Limb (tissue), 2 donors: ENCODE results near the gene RBM6.
"Not testable (repeated sequence)": the region's sequence is repeated elsewhere in the genome, so short reads cannot be mapped to it uniquely, and the experiment has no call there.

Experiments
- DNase-seq, 2 donors: peaks; one replicate each; pipeline ENCODE4 v3.0.0-alpha.2; 2016; ENCODE audit errors: extremely low spot score in 2 of 2

RBM6 gene, protein sequence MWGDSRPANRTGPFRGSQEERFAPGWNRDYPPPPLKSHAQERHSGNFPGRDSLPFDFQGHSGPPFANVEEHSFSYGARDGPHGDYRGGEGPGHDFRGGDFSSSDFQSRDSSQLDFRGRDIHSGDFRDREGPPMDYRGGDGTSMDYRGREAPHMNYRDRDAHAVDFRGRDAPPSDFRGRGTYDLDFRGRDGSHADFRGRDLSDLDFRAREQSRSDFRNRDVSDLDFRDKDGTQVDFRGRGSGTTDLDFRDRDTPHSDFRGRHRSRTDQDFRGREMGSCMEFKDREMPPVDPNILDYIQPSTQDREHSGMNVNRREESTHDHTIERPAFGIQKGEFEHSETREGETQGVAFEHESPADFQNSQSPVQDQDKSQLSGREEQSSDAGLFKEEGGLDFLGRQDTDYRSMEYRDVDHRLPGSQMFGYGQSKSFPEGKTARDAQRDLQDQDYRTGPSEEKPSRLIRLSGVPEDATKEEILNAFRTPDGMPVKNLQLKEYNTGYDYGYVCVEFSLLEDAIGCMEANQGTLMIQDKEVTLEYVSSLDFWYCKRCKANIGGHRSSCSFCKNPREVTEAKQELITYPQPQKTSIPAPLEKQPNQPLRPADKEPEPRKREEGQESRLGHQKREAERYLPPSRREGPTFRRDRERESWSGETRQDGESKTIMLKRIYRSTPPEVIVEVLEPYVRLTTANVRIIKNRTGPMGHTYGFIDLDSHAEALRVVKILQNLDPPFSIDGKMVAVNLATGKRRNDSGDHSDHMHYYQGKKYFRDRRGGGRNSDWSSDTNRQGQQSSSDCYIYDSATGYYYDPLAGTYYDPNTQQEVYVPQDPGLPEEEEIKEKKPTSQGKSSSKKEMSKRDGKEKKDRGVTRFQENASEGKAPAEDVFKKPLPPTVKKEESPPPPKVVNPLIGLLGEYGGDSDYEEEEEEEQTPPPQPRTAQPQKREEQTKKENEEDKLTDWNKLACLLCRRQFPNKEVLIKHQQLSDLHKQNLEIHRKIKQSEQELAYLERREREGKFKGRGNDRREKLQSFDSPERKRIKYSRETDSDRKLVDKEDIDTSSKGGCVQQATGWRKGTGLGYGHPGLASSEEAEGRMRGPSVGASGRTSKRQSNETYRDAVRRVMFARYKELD

DNA sequence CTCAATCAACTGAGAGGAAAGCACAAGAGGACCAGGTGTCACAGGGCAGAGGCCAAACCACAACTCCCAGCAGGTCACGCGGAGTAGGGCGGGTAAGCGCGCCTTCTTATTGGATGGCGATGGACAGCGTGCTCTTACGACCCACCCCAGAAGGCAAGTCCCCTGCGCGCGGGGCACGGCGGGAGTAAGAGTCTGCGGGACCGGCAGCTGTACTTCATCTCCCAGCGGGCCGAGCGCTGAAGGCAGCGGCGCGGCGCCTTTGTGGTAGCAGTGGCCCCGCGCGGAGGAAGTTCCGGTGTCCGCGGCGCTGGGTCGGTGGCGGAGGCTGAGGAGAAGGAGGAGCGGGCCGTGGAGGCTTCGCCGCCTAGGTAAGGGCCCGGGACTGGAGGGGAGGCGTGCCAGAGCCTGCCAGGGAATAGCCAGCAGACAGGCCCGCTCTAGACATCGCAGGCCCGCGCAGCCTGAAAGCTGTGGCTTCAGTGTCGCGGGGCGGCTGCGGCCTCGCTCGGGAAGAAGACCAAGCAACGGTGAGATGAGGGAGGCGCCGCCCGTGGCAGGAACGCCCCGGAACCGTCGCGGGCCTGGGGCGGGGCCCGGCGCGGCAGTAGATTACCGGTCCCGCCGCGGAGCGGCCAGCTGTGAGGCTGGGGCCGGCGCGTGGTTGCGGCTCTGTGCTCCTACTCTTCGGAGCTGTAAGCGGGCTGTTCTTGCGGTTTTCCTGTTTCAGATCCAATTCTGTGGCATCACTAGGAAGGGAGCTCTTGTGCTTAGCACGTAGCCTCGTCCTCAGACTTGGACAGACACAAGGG lies at the start of gene RBM6:
TSS of gene RBM6 (plus strand) at position 293 of the 809 bp plus-strand sequence. CDS start 22,492 bp downstream, outside the sequence.
- DNase-seq: peak; percentile 95 to 99

DNA sequence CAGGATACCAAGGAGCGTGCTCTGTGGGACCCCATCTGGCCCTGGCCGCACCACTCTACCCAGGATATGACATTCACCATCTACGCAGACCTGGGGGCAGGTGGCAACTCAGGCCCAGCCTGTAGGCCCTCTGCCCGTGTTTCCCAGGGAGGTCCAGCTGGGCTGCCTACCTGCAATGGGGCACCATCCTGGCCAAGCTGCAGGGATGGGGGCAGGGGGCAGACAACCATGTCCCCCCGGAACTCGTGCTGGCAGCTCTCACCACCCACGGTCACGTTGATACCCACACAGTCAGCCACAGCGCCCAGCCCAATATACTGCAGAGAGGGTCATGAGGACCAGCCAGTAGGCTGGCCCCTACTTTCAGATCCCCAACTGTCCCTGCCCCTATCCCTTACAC lies 44.2 kb upstream of the RBM6 start:
- no peak for DNase-seq

DNA sequence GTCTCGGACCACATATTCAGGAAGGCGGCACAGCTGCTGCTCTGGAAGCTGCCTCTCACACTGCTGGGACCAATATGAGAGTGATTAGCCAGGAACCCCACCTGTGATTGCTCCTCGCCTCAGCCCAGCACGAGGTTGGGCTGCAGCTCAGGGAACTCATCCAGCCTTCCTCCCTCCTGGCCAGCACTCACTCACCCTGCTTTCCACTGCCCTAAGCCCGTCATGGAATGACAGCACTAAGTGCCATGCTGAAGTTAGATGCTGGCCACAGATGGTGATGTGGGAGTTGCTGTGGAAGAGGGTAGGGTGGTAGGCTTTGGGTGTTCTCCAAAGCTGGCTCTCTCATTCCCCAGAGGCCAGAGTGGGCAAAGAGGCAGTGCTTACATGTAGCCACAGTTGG lies 43.6 kb upstream of the RBM6 start:
- DNase-seq: no peak

DNA sequence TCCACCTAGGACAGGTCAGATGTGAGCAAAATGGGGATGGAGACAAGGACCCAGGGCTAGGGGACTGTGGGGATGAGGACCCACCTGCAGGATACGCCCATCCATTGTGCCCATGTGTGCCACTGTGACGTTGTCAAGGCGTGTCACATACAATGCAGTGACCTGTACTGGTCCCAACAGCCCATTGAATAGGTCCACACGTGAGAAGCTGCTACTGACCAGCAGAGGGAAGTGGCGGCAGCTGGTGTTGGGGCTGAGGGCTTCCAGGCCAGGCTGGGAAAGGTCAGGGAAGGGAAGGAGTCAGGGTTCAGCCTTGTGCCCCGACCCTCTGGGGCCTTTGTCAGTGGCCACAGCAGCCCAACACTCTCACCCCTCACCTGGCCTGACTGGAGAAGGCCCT lies 41.0 kb upstream of the RBM6 start:
- DNase-seq: no peak

DNA sequence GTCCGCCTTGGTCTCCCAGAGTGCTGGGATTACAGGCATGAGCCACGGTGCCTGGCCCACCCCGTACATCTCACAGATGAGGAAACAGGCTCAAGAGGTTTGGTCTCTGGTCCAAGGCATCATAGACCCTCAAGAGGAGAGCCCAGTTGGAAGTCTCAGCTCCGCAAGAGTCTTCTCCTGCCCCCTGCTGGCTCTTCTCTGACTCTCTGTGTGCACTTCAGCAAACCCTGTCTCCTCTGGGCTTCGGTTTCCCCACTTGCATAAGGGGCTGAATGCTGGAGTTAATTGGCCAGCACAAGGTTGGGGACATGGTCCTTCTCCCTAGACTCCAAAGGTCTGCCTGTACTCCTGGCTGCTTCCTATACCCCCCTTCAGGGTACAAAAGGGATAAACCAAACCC lies 40.1 kb upstream of the RBM6 start:
- no peak for DNase-seq

DNA sequence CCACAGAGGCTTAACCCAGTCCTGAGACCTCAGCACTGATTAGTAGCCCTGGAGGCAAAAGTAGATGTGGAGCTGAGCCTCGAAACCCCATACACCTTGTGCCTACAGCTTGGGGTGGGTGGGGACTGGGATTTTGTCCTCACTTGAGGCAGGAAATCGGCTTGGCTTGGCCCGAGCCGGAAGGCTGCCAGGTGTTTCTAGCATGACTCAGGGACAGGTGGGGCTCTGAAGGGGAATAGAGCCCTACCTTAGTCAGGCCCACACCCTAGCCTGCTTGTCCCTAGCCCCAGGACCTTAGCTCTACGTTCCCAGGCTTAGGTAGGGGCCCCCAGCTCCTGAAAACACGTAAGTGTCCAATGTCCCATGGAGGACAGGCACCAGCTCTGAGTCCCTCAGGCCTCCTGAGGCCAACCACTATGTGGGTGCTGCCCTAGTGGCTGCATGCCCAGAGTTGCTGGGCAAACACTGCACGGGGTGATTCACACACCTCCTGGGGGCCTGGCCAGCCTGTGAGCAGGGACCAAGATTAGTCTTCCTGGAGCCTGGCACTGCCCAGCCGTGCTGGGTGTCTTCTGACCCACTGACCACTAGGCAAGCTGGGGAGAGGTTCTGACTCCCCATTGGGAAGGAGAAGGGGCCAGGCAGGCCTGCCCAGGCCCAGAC lies 39.3 kb upstream of the RBM6 start:
- no peak for DNase-seq

DNA sequence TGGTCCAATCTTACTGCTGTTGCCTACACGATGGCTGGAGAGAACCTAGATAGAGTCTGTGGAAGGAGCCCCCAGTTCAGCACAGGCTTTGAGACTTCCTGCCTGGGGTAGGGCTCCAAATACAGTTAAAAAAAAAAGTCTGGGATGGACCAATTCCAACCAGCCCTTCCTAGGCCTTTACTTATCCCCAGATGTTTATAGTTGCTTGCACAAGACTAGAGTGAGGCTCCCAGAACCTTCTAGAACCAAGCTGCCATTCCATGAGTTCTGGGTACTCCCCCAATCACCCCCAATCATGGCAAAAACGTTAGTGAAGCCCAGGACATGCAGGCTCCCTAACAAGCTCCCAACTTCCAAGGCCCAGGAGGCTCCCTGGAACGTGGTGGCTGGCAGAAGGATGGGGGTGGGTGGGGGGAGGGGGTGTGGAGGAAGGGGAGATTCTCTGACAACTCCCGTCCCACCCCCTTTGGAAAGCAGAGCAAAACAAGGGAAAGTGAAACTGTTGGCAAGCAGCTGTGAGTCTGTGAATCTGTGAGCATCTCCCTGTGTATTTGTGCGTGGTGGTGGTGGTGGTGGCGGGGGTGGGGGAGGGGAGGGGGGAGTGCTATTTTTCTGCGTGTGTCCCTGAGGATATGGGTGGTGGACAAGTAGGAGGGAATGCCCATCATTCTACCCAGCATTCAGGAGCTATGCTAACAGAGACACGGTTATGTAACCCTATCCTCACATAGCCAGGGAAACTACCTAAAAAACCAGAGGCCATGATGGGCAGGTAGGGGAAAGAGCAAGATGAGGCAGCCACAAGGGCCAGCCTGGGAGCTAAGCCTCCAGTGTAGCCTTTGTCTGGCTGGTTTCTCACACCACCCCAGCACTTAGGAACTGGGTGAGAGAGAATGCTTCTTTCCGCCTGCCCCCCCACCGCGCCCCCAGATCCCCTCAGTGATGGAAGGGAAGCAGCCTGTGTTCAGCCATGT lies 38.3 kb upstream of the RBM6 start:
- no peak for DNase-seq

DNA sequence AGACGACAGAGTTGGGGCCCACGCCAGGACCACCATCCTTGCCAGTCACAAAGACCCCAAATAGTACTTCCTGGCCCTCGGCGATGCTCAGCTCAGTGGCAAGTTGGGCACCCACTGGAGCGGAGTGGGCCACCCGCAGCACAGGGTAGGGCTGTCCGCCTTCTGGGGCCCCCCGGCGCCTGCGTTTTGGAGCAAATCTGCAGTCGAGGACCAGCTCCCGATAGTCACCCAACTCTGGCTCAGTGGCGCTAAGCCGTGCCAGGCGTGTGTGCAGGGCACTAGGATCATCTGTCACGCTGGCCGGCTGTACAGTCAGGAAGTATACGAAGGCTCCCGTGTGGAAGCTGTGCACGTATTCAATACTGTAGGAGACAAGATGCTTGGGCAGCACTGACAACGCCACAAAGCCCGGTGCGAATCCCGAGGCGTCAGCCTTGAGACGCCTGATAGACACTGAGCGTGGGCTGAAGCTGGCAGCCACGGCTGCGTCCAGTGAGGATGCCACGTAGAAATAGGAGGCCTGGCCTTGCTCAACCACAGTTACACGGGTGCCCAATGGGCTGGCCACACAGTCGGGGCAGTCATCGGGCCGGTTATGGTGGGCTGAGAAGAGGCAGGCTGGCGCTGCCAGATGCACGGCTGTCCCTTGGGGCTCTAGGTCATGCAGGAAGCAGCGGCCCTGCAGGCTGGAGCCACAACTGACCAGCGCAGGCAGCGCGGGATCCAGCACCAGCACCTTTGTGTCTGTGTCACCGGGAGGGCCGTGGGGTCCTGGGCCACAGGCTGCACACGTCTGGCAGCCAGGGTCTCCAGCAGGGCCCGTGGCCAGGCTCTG lies 37.2 kb upstream of the RBM6 start:
- DNase-seq: no peak

DNA sequence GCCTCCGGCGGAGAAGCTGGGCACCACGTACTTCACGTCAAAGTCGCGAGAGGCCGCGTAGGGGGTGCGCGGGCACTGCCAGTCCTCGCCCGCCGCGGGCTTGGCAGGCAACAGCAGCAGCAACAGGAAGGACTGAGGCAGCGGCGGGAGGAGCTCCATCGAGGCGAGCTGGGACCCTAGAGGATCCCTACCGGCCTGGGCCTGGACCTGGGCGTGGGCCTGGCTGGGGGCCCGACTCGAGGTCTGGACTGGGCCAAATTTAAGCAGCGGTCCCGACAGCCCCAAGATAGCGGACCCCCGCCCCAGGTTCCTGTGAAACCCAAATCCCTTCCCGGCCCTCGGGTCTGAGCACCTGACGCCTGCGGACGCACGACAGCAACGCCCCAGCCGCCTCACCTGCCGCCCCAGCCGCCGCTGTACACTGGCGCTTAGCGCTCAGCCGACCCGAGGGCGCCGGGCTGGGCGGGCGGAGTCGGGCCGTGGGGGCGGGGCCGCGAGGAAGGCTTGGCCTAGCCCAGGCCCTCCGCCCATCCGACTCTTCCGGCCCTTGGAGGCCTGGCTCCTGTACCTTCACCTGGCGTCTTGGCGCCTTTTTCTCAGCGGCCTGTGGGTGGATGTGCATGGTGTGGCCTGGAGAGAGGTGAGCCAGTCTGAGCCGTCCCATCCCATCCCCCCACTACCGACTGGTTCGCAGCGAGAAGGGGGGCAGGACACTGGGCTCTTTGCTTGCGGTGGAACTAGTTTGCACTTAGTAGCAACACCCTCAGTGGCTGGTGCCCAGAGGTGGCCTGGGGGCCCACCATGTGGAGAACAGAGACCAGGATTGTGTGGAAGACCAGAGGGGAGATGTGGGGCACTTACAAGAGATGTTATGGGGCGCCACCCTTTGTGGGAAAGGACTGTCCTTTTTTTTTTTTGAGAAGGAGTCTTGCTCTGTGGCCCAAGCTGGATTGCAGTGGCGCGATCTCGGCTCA lies 36.2 kb upstream of the RBM6 start, which contains the start of gene MST1R:
TSS of gene MST1R (minus strand) at position 423 of the 974 bp plus-strand sequence. CDS start at position 159, 264 bp downstream.
- DNase-seq: peak; percentile 35 to 67

DNA sequence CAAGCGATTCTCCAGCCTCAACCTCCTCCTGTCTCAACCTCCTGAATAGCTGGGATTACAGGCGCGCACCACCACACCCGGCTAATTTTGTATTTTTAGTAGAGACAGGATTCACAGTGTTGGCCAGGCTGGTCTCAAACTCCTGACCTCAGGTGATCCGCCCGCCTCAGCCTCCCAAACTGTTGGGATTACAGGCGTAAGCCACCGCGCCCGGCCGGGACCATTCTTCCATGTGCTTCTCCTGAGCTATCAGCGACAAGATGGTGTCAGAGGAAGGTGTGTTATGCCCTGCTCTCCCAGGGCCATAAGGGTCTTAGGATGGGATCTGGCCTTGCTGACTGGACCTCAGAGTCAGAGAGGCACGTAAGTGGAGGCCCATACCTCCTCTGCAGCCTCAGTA lies 35.5 kb upstream of the RBM6 start:
- DNase-seq: not testable (repeated sequence)

DNA sequence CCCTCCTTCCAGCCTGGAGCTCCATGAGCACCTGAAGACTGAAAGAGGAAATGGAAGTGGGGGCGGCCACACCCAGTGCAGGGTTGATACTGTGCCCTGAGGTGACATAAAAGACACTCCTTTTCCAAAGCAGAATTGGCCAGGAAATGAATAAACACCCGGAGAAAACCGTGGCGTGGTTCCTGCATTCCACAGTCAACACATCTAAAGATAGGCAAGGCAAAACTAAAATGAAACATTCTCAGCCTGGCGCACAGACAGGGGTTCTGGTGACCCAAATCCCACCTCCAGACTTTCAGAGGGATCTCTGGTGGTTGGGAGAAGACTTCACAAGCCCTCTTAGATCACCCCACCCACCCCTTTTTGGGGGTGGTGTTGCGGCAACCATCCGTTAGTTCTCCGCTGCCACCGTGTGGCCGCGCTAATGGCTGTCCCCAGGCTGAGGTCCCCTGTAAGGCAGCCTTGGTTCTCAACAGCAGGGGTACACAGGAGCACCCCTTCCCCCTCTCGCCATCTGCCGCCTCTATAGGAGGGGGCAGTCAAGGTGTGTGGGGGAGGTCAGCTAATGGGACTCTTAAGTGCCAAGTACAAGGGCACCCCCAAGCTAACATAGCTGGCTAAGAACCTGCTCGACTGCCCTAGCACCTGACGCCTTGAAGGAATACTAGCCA lies 33.7 kb upstream of the RBM6 start:
- DNase-seq: peak; percentile 21 to 62

DNA sequence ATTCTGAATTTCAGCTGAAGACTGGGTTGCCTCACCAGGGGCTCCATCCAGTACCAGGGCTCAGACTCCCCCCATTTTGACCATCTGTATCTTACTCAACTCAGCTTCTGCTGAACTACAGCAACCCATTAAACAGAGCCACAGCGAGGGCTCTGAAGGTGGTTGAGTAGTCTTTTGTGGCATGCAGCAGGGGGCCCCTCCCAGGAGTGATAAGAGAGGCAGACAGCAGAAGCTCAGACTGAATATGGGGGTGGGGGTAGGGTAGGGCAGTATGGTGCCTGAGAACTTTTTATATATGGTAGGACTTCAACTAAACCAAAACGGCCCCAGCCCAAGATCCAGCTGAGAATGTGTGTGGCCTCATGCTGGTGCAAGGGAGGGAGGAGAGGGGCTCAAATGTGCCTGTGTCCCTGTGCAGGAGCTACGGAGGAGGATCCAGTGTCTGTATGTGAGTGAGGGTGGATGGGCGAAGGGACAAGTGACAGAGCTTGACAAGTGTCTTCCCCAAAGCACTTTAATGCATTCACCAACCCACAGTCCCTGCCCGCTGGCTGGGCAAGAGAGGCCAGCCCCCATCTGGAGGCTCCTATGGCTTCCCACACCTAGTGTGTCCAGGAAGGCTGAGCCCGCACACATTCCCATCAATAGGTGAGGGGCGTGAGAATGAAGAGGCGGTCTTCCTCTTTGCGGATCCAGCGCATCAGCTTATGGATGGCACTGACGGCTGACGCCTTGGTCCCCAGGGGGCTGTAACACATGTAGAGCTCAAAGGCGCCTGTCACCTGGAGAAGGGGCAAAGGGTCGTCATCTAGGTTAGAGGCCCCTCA lies 31.4 kb upstream of the RBM6 start:
- no peak for DNase-seq

DNA sequence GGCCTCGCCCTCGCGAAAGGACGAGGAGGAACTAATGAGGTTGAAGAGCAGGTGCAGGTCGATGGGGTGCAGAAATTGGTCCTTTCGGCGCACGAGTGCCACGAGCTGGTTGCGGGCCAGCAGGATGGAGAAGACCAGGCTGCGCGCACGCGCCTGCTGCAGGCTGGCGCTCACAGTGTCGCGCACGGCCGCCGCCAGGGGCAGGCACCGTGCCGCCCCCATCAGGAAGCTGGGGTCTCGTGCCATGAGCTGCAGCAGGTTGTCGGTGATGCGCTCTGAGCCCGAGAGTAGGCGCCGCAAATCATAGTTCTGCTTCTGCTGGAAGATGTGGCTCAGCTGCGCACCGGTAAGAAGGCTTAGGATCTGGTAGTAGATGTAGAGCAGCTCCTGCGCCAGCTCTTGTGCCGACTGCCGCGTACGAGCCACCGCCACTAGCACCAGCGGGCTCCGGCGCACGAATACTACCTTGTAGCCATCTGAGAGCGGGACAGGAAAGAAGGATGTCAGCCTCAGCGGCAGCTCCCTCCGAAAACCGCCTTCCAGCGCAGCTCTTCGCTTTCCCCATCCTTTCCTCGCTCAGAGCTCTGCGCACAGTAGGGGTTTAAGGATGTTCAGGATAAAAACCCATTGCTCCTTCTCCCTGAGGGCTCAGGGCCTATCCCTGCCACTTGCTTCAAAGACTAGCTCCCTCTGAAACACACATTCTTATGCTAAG lies 29.4 kb upstream of the RBM6 start:
- no peak for DNase-seq

DNA sequence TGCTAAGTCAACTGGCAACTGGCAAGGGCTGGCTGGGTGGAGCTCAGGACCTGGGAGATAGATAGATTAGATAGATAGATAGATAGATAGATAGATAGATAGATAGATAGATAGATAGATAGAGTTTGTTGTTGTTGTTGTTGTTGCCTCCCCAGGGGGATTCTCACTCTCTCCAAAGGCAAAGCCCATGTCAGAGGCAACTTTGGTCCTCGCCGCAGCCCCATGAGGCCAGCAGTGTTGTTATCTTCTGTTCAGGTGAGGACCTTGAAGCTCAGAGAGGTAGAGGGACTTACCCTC lies 28.9 kb upstream of the RBM6 start:
- DNase-seq: no peak

DNA sequence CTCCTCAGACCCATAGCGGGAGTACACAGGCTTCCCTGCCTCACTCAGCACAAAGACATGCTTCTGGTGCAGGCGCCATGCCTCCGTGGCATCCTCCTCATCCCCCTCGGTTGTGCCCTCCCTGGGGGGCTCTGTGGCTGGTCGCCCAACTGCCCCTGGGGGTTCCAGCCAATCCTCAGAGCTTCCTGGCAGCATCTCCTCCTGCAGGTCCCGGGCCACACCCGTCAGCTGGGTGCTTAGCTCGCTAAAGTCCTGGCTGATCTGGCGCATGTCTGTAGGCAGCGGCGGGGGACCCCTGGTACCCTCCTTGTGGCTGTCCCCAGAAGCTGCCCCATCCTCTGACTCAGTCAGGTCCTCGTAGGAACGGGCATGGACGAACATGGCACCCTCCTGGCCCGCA lies 28.3 kb upstream of the RBM6 start:
- DNase-seq: no peak
